ENCODE data around the gene SCNN1A.

Gene SCNN1A

GRCh38 chr12:6328945-6329702 is 46.2 kb downstream of the SCNN1A start:
- H3K4me3 ChIP-seq (ENCODE audit: control insufficient read depth, low read depth, low read length) = no peak overlapping the region
- no peak for TF ChIP-seq CTCF (IDR thresholded peaks at IDR 0.05; ENCODE audit: control insufficient read depth, insufficient read depth, low read depth, low read length, missing control alignments)
- DNase-seq (ENCODE audit: low read depth) = no peak

GRCh38 chr12:6328045-6328779 is 47.2 kb downstream of the SCNN1A start:
- no peak for DNase-seq (ENCODE audit: low read depth)
- H3K4me3 ChIP-seq (ENCODE audit: control insufficient read depth, low read depth, low read length) = no peak overlapping the region
- no peak for TF ChIP-seq CTCF (IDR thresholded peaks at IDR 0.05; ENCODE audit: control insufficient read depth, insufficient read depth, low read depth, low read length, missing control alignments)

GRCh38 chr12:6327229-6328041 is 47.9 kb downstream of the SCNN1A start:
- no peak for DNase-seq (ENCODE audit: low read depth)
- no peak overlapping the region for H3K4me3 ChIP-seq (ENCODE audit: control insufficient read depth, low read depth, low read length)
- TF ChIP-seq CTCF (IDR thresholded peaks at IDR 0.05; ENCODE audit: control insufficient read depth, insufficient read depth, low read depth, low read length, missing control alignments) = no peak

GRCh38 chr12:6326316-6327228 is 48.8 kb downstream of the SCNN1A start:
- DNase-seq (ENCODE audit: low read depth) = no peak
- peak; percentile 52 for TF ChIP-seq CTCF (IDR thresholded peaks at IDR 0.05; ENCODE audit: control insufficient read depth, insufficient read depth, low read depth, low read length, missing control alignments)
- no peak overlapping the region for H3K4me3 ChIP-seq (ENCODE audit: control insufficient read depth, low read depth, low read length)

GRCh38 chr12:6324936-6325750 is 50.2 kb downstream of the SCNN1A start:
- TF ChIP-seq CTCF (IDR thresholded peaks at IDR 0.05; ENCODE audit: control insufficient read depth, insufficient read depth, low read depth, low read length, missing control alignments) = no peak
- no peak overlapping the region for H3K4me3 ChIP-seq (ENCODE audit: control insufficient read depth, low read depth, low read length)
- no peak for DNase-seq (ENCODE audit: low read depth)

Data from AG09309 (cell line).